GM18873 (cell line): ENCODE measurements around the gene TSKU.

ENCODE experiments used
- ATAC-seq: cut with Tn5 transposase; IDR thresholded peaks from one replicate; pipeline ENCODE4 v1.9.1; 2021; ENCODE audit warnings: mild to moderate bottlenecking, moderate library complexity, moderate number of reproducible peaks; ENCODE audit not compliant: unreplicated experiment, low FRiP score

TSKU gene

GRCh38 chr11:76841923-76842452 lies 58.8 kb downstream of the TSKU start:
- ATAC-seq = no peak

- no peak for ATAC-seq
These were observed 60.8 kb downstream of the TSKU start for GRCh38 chr11:76843907-76844306.

GRCh38 chr11:76844511-76844910 lies 61.4 kb downstream of the TSKU start:
- no peak for ATAC-seq

- no peak for ATAC-seq
These were observed 61.9 kb downstream of the TSKU start for GRCh38 chr11:76845069-76845468.

- ATAC-seq = no peak
These were observed 63.3 kb downstream of the TSKU start for GRCh38 chr11:76846441-76846840.
